Activated CD8-positive, alpha-beta T cell treated with anti-CD3 and anti-CD28 coated beads, Interleukin-2, amount 10 ng/mL, durations not matched to agents 7 days and 5 days (primary cell): Measurements from ENCODE around the gene SNX15. TPM values are rescaled to one million over a fixed set of nuclear protein-coding genes. Genes with fewer than 3 reads are reported as not detected.

Experiments
- ATAC-seq: fragments of 150-1000 bp; cut with Tn5 transposase; one replicate; pipeline ENCODE4 v1.10.0; 2021; ENCODE audit warnings: moderate library complexity
- CTCF ChIA-PET: fragments of 350-600 bp; sonication (Branson Sonifier 250); formaldehyde crosslinking; loops from one replicate; lab custom pipeline; 2021; ENCODE audit warnings: antibody characterized with exemption; lab: Charles Lee
- POLR2A ChIA-PET: fragments of 350-600 bp; sonication (Branson Sonifier 250); formaldehyde crosslinking; loops from one replicate; lab custom pipeline; 2021; ENCODE audit warnings: antibody characterized with exemption; lab: Charles Lee
- DNase-seq: peaks from one replicate; pipeline ENCODE4 v3.0.0-alpha.2; 2020
- H3K27ac Mint-ChIP-seq: one replicate; pipeline ENCODE4 v1.8.0; 2021; ENCODE audit warnings: mild to moderate bottlenecking, mixed read lengths
- H3K27me3 Mint-ChIP-seq: one replicate; pipeline ENCODE4 v1.8.0; 2021; ENCODE audit warnings: low read depth, mixed read lengths
- H3K36me3 Mint-ChIP-seq: one replicate; pipeline ENCODE4 v1.8.0; 2021; ENCODE audit warnings: low read depth, mixed read lengths
- H3K4me1 Mint-ChIP-seq: one replicate; pipeline ENCODE4 v1.8.0; 2021; ENCODE audit warnings: low read depth, mixed read lengths
- H3K4me3 Mint-ChIP-seq: one replicate; pipeline ENCODE4 v1.8.0; 2021; ENCODE audit warnings: mild to moderate bottlenecking, mixed read lengths
- H3K9me3 Mint-ChIP-seq: one replicate; pipeline ENCODE4 v1.8.0; 2022; ENCODE audit warnings: mixed read lengths; ENCODE audit not compliant: insufficient read depth
- total RNA-seq, 2 experiments: library from RNA; stranded (reverse); gene quantifications; one replicate each; pipeline ENCODE4 v1.2.3, GENCODE V29; 2021

SNX15 gene
- total RNA-seq, 2 experiments from 2014 or later: 21.2 to 25.7 TPM

GRCh38 chr11:65040847-65041622 is 13.8 kb downstream of the SNX15 start, which contains the start of gene SAC3D1:
SAC3D1 (plus strand) TSS chr11:65041210; CDS start chr11:65041293, 83 bp downstream.
- peaks cover 35% of the 10 kb centered on the region for H3K4me1 Mint-ChIP-seq
- H3K4me3 Mint-ChIP-seq: peak within 1 kb of the TSS; percentile 88
- ATAC-seq (peak; percentile 95), DNase-seq (peak; percentile 97)
- H3K9me3 Mint-ChIP-seq: no peaks in the 10 kb centered on the region
- no peaks in the 10 kb centered on the region for H3K27me3 Mint-ChIP-seq
- peaks cover 22% of the 10 kb centered on the region for H3K36me3 Mint-ChIP-seq
- ChIA-PET CTCF (interaction anchor here (1.0 to 2.9 kb wide), 10 partner anchors 13 to 185 kb away, joined by 3 to 32 read pairs (median 4); partner anchors contain the start of genes ARL2, FAU, MRPL49 and SNX15), POLR2A (interaction anchor here (0.7 to 3.8 kb wide), 14 partner anchors 13 to 384 kb away, joined by 3 to 19 read pairs (median 5); partner anchors contain the start of genes ARL2, CDCA5, FAU and MRPL49)
- peak within 1 kb of the TSS; percentile 95 for H3K27ac Mint-ChIP-seq

- H3K4me3 Mint-ChIP-seq: peak overlapping the region; percentile 88
- H3K9me3 Mint-ChIP-seq: no peaks in the 10 kb centered on the region
- H3K27ac Mint-ChIP-seq: no peak overlapping the region
- no peak for DNase-seq
- CTCF ChIA-PET: interaction anchor here (1.5 kb wide), 1 partner anchor 16 kb away, joined by 3 read pairs; the partner anchor contains the start of gene SNX15
- no peak for ATAC-seq
- peaks cover 22% of the 10 kb centered on the region for H3K36me3 Mint-ChIP-seq
- H3K27me3 Mint-ChIP-seq: no peaks in the 10 kb centered on the region
- POLR2A ChIA-PET: interaction anchor here (0.8 to 3.8 kb wide), 2 partner anchors 40 to 375 kb away, joined by 3 to 19 read pairs; partner anchors contain the start of gene CDCA5
- H3K4me1 Mint-ChIP-seq: peaks cover 53% of the 10 kb centered on the region
These were observed 15.7 kb downstream of the SNX15 start for GRCh38 chr11:65042891-65043290.

GRCh38 chr11:65043881-65044501 is 16.8 kb downstream of the SNX15 start:
- no peak overlapping the region for H3K4me3 Mint-ChIP-seq
- H3K27me3 Mint-ChIP-seq: no peaks in the 10 kb centered on the region
- H3K4me1 Mint-ChIP-seq: peaks cover 57% of the 10 kb centered on the region
- H3K9me3 Mint-ChIP-seq: no peaks in the 10 kb centered on the region
- DNase-seq: no peak
- ATAC-seq: no peak
- ChIA-PET POLR2A (no interaction called here), CTCF (interaction anchor here (1.5 kb wide), 1 partner anchor 17 kb away, joined by 3 read pairs; the partner anchor contains the start of gene SNX15)
- H3K36me3 Mint-ChIP-seq: peaks cover 17% of the 10 kb centered on the region
- H3K27ac Mint-ChIP-seq: no peak overlapping the region

- POLR2A ChIA-PET: no interaction called here
- Mint-ChIP-seq H3K4me1 (peaks cover 53% of the 10 kb centered on the region), H3K27ac (no peak overlapping the region), H3K27me3 (no peaks in the 10 kb centered on the region), H3K9me3 (no peaks in the 10 kb centered on the region), H3K4me3 (no peak overlapping the region), H3K36me3 (peaks cover 17% of the 10 kb centered on the region)
- DNase-seq (no peak), ATAC-seq (no peak)
- CTCF ChIA-PET: no interaction called here
These were observed 17.8 kb downstream of the SNX15 start for GRCh38 chr11:65045061-65045460.

GRCh38 chr11:65045728-65046127 is 18.5 kb downstream of the SNX15 start:
- Mint-ChIP-seq H3K27me3 (no peaks in the 10 kb centered on the region), H3K36me3 (peaks cover 17% of the 10 kb centered on the region), H3K4me1 (peaks cover 49% of the 10 kb centered on the region), H3K4me3 (no peak overlapping the region), H3K27ac (no peak overlapping the region), H3K9me3 (no peaks in the 10 kb centered on the region)
- POLR2A ChIA-PET: no interaction called here
- CTCF ChIA-PET: interaction anchor here (1.0 to 1.6 kb wide), 2 partner anchors 31 to 49 kb away, joined by 3 to 4 read pairs; partner anchors contain the start of genes ARL2 and BATF2
- no peak for ATAC-seq
- DNase-seq: no peak

- Mint-ChIP-seq H3K27me3 (no peaks in the 10 kb centered on the region), H3K9me3 (no peaks in the 10 kb centered on the region), H3K4me3 (peak overlapping the region; percentile 66), H3K27ac (peak overlapping the region; percentile 77), H3K36me3 (peaks cover 12% of the 10 kb centered on the region), H3K4me1 (peaks cover 37% of the 10 kb centered on the region)
- ATAC-seq: peak; percentile 63
- ChIA-PET POLR2A (interaction anchor here (1.4 kb wide), 1 partner anchor 49 kb away, joined by 4 read pairs; no protein-coding TSS in a partner anchor), CTCF (interaction anchor here (1.0 to 1.5 kb wide), 2 partner anchors 51 to 73 kb away, joined by 3 to 5 read pairs; no protein-coding TSS in a partner anchor)
- DNase-seq: no peak
These were observed 20.6 kb downstream of the SNX15 start for GRCh38 chr11:65047581-65048422.

- Mint-ChIP-seq H3K4me1 (peaks cover 35% of the 10 kb centered on the region), H3K27me3 (peaks cover 4% of the 10 kb centered on the region), H3K36me3 (no peaks in the 10 kb centered on the region), H3K4me3 (no peak overlapping the region), H3K9me3 (no peaks in the 10 kb centered on the region), H3K27ac (no peak overlapping the region)
- no peak for DNase-seq
- ATAC-seq: no peak
- CTCF ChIA-PET: no interaction called here
- POLR2A ChIA-PET: no interaction called here
These were observed 24.2 kb downstream of the SNX15 start for GRCh38 chr11:65051398-65051858.

GRCh38 chr11:65053827-65054508 is 26.7 kb downstream of the SNX15 start:
- peak overlapping the region; percentile 75 for H3K27ac Mint-ChIP-seq
- ATAC-seq (peak; percentile 45), DNase-seq (no peak)
- peak overlapping the region; percentile 51 for H3K4me3 Mint-ChIP-seq
- no peaks in the 10 kb centered on the region for H3K36me3 Mint-ChIP-seq
- POLR2A ChIA-PET: interaction anchor here (0.8 kb wide), 1 partner anchor 13 kb away, joined by 4 read pairs; the partner anchor contains the start of gene SAC3D1
- CTCF ChIA-PET: no interaction called here
- no peaks in the 10 kb centered on the region for H3K9me3 Mint-ChIP-seq
- H3K27me3 Mint-ChIP-seq: peaks cover 4% of the 10 kb centered on the region
- peaks cover 14% of the 10 kb centered on the region for H3K4me1 Mint-ChIP-seq

- Mint-ChIP-seq H3K4me1 (peaks cover 21% of the 10 kb centered on the region), H3K4me3 (no peak overlapping the region), H3K36me3 (no peaks in the 10 kb centered on the region), H3K27ac (no peak overlapping the region), H3K9me3 (no peaks in the 10 kb centered on the region), H3K27me3 (peaks cover 4% of the 10 kb centered on the region)
- ChIA-PET CTCF (no interaction called here), POLR2A (no interaction called here)
- ATAC-seq: no peak
- DNase-seq: no peak
These were observed 28.3 kb downstream of the SNX15 start for GRCh38 chr11:65055538-65055937.

- Mint-ChIP-seq H3K9me3 (no peaks in the 10 kb centered on the region), H3K36me3 (no peaks in the 10 kb centered on the region), H3K4me1 (peaks cover 28% of the 10 kb centered on the region), H3K27me3 (peaks cover 4% of the 10 kb centered on the region), H3K4me3 (no peak overlapping the region), H3K27ac (no peak overlapping the region)
- ChIA-PET CTCF (interaction anchor here (1.5 kb wide), 1 partner anchor 43 kb away, joined by 5 read pairs; the partner anchor contains the start of gene ARL2), POLR2A (interaction anchor here (0.6 to 1.2 kb wide), 2 partner anchors 24 to 26 kb away, joined by 4 read pairs; partner anchors contain the start of gene CDCA5)
- ATAC-seq: no peak
- no peak for DNase-seq
These were observed 29.8 kb downstream of the SNX15 start for GRCh38 chr11:65056999-65057398.
